Urinary bladder (tissue), 4 donors: ENCODE measurements around the gene KRTAP19-5. TPM values are rescaled to one million over a fixed set of nuclear protein-coding genes. Genes with fewer than 3 reads are reported as not detected.

Source experiments
- DNase-seq: peaks from one replicate; pipeline ENCODE4 v3.0.0-alpha.2; 2015; ENCODE audit errors: extremely low spot score
- H3K27ac ChIP-seq: one replicate; pipeline ENCODE4 v1.5.1; 2013; ENCODE audit warnings: low read depth, mild to moderate bottlenecking, moderate library complexity
- H3K36me3 ChIP-seq: one replicate; pipeline ENCODE4 v1.6.1; 2013; ENCODE audit warnings: mild to moderate bottlenecking, moderate library complexity; ENCODE audit not compliant: insufficient read depth
- H3K4me1 ChIP-seq: one replicate; pipeline ENCODE4 v1.6.1; 2013; ENCODE audit warnings: mild to moderate bottlenecking, moderate library complexity; ENCODE audit not compliant: insufficient read depth
- H3K4me3 ChIP-seq: one replicate; pipeline ENCODE4 v1.5.1; 2013; ENCODE audit warnings: low read depth, low read length
- WGBS: extraction: QIAGEN DNeasy Blood & Tissue Kit; methylation state at CpG from one replicate; pipeline ENCODE4 v1.1.7; 2013; 5-methylcytosine and 5-hydroxymethylcytosine counted together
- polyA plus RNA-seq: library from polyadenylated mRNA; stranded (reverse); fragments of 200-250 nt; gene quantifications from one replicate; pipeline ENCODE4 v1.2.3, GENCODE V29; 2013
- small RNA-seq: library from RNA; depleted of rRNA; stranded (forward); fragments of <200 nt; gene quantifications from one replicate; pipeline ENCODE3, GENCODE V24; 2014
- total RNA-seq: library from RNA; depleted of rRNA; stranded (reverse); fragments of >200 nt; gene quantifications from one replicate; pipeline ENCODE4 v1.2.3, GENCODE V29; 2014
- donor health status: healthy with polysubstance abuse.
- donor health status: healthy.

Gene KRTAP19-5
- total and polyA plus RNA-seq, 2 donors: not detected

- Histone ChIP-seq H3K4me1 (no peaks in the 10 kb centered on the region), H3K4me3 (no peak overlapping the region), H3K36me3 (no peaks in the 10 kb centered on the region), H3K27ac (no peak overlapping the region)
- 45% methylated on average over 6 of the region's 6 CpGs for WGBS
- no peak for DNase-seq
These were observed 32.8 kb downstream of the KRTAP19-5 start for GRCh38 chr21:30468900-30469714.

GRCh38 chr21:30463713-30464112 lies 38.2 kb downstream of the KRTAP19-5 start:
- H3K27ac ChIP-seq: no peak overlapping the region
- H3K4me1 ChIP-seq: no peaks in the 10 kb centered on the region
- no peak for DNase-seq
- H3K36me3 ChIP-seq: no peaks in the 10 kb centered on the region
- 50% methylated on average over 3 of the region's 3 CpGs for WGBS
- no peak overlapping the region for H3K4me3 ChIP-seq

Small RNA genes lying within 50 kb of the gene (small RNA-seq; reads per million reads assigned to genes)
- gene AP000567.1 (not detected), gene KRTAP19-10P (not detected), gene KRTAP19-11P (not detected), gene KRTAP19-9P (not detected)

Other genes with a start within 250 kb of the KRTAP19-5 start
- not detected for gene KRTAP24-1, start 219.2 kb downstream of the KRTAP19-5 start, total RNA-seq
- gene KRTAP24-1, start 219.2 kb downstream of the KRTAP19-5 start, polyA plus RNA-seq: not detected
- gene KRTAP25-1, start 212.6 kb downstream of the KRTAP19-5 start, total RNA-seq: not detected
- not detected for gene KRTAP25-1, start 212.6 kb downstream of the KRTAP19-5 start, polyA plus RNA-seq
- gene KRTAP26-1, start 181.8 kb downstream of the KRTAP19-5 start, total RNA-seq: not detected
- not detected for gene KRTAP26-1, start 181.8 kb downstream of the KRTAP19-5 start, polyA plus RNA-seq
- gene KRTAP27-1, start 164.4 kb downstream of the KRTAP19-5 start, total RNA-seq: not detected
- not detected for gene KRTAP27-1, start 164.4 kb downstream of the KRTAP19-5 start, polyA plus RNA-seq
- not detected for gene KRTAP23-1, start 153.5 kb downstream of the KRTAP19-5 start, total RNA-seq
- gene KRTAP23-1, start 153.5 kb downstream of the KRTAP19-5 start, polyA plus RNA-seq: not detected
- not detected for gene KRTAP13-2, start 129.9 kb downstream of the KRTAP19-5 start, total RNA-seq
- gene KRTAP13-2, start 129.9 kb downstream of the KRTAP19-5 start, polyA plus RNA-seq: not detected
- gene KRTAP13-1, start 106.1 kb downstream of the KRTAP19-5 start, total RNA-seq: not detected
- gene KRTAP13-1, start 106.1 kb downstream of the KRTAP19-5 start, polyA plus RNA-seq: not detected
- gene KRTAP13-3, start 76.2 kb downstream of the KRTAP19-5 start, total RNA-seq: not detected
- gene KRTAP13-3, start 76.2 kb downstream of the KRTAP19-5 start, polyA plus RNA-seq: not detected
- gene KRTAP13-4, start 71.9 kb downstream of the KRTAP19-5 start, total RNA-seq: not detected
- not detected for gene KRTAP13-4, start 71.9 kb downstream of the KRTAP19-5 start, polyA plus RNA-seq
- gene KRTAP15-1, start 61.9 kb downstream of the KRTAP19-5 start, total RNA-seq: not detected
- gene KRTAP15-1, start 61.9 kb downstream of the KRTAP19-5 start, polyA plus RNA-seq: not detected
- gene KRTAP19-1, start 21.8 kb downstream of the KRTAP19-5 start, total RNA-seq: not detected
- not detected for gene KRTAP19-1, start 21.8 kb downstream of the KRTAP19-5 start, polyA plus RNA-seq
- gene KRTAP19-2, start 14.7 kb downstream of the KRTAP19-5 start, total RNA-seq: not detected
- gene KRTAP19-2, start 14.7 kb downstream of the KRTAP19-5 start, polyA plus RNA-seq: not detected
- not detected for gene KRTAP19-3, start 10.1 kb downstream of the KRTAP19-5 start, total RNA-seq
- not detected for gene KRTAP19-3, start 10.1 kb downstream of the KRTAP19-5 start, polyA plus RNA-seq
- not detected for gene KRTAP19-4, start 5.0 kb downstream of the KRTAP19-5 start, total RNA-seq
- gene KRTAP19-4, start 5.0 kb downstream of the KRTAP19-5 start, polyA plus RNA-seq: not detected
- not detected for gene KRTAP19-6, start 39.7 kb upstream of the KRTAP19-5 start, total RNA-seq
- gene KRTAP19-6, start 39.7 kb upstream of the KRTAP19-5 start, polyA plus RNA-seq: not detected
- not detected for gene KRTAP19-7, start 59.2 kb upstream of the KRTAP19-5 start, total RNA-seq
- gene KRTAP19-7, start 59.2 kb upstream of the KRTAP19-5 start, polyA plus RNA-seq: not detected
- not detected for gene KRTAP22-2, start 88.3 kb upstream of the KRTAP19-5 start, total RNA-seq
- not detected for gene KRTAP22-2, start 88.3 kb upstream of the KRTAP19-5 start, polyA plus RNA-seq
- gene KRTAP6-3, start 90.3 kb upstream of the KRTAP19-5 start, total RNA-seq: not detected
- not detected for gene KRTAP6-3, start 90.3 kb upstream of the KRTAP19-5 start, polyA plus RNA-seq
- not detected for gene KRTAP6-2, start 96.8 kb upstream of the KRTAP19-5 start, total RNA-seq
- not detected for gene KRTAP6-2, start 96.8 kb upstream of the KRTAP19-5 start, polyA plus RNA-seq
- not detected for gene KRTAP22-1, start 98.9 kb upstream of the KRTAP19-5 start, total RNA-seq
- not detected for gene KRTAP22-1, start 98.9 kb upstream of the KRTAP19-5 start, polyA plus RNA-seq
- gene KRTAP6-1, start 111.8 kb upstream of the KRTAP19-5 start, total RNA-seq: not detected
- gene KRTAP6-1, start 111.8 kb upstream of the KRTAP19-5 start, polyA plus RNA-seq: not detected
- gene KRTAP20-1, start 114.3 kb upstream of the KRTAP19-5 start, total RNA-seq: not detected
- not detected for gene KRTAP20-1, start 114.3 kb upstream of the KRTAP19-5 start, polyA plus RNA-seq
- gene KRTAP20-4, start 118.5 kb upstream of the KRTAP19-5 start, total RNA-seq: not detected
- gene KRTAP20-4, start 118.5 kb upstream of the KRTAP19-5 start, polyA plus RNA-seq: not detected
- gene KRTAP20-2, start 133.1 kb upstream of the KRTAP19-5 start, total RNA-seq: not detected
- not detected for gene KRTAP20-2, start 133.1 kb upstream of the KRTAP19-5 start, polyA plus RNA-seq
- not detected for gene KRTAP20-3, start 140.7 kb upstream of the KRTAP19-5 start, total RNA-seq
- not detected for gene KRTAP20-3, start 140.7 kb upstream of the KRTAP19-5 start, polyA plus RNA-seq
- not detected for gene KRTAP21-3, start 216.6 kb upstream of the KRTAP19-5 start, total RNA-seq
- gene KRTAP21-3, start 216.6 kb upstream of the KRTAP19-5 start, polyA plus RNA-seq: not detected
- gene KRTAP21-2, start 245.1 kb upstream of the KRTAP19-5 start, total RNA-seq: not detected
- gene KRTAP21-2, start 245.1 kb upstream of the KRTAP19-5 start, polyA plus RNA-seq: not detected